ENCODE measurements around the gene ZBTB7A. TPM values are rescaled to one million over a fixed set of nuclear protein-coding genes. Genes with fewer than 3 reads are reported as not detected.

ZBTB7A gene
- total RNA-seq, 1 donor from 2014 or later, result 30.0 TPM

DNA sequence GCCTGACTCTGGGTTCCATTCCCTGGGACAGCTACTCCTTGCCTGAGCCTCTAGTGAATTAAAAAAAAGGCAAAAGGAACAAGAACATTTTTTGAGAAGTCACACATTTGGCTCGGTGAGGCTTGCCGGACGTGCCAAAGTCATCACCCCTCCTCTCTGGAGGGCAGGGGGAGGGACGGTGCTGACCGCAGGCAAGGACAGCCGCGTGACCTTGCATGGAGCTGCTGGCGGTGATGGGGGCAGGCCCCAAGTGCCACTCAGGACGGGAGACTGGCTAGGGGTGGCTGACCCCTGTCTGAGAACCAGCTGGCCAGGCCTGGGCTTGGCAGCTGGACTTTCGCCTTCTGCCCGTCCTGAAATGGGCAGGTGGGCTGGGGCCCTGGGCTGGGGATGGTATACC is 30.8 kb upstream of the ZBTB7A start:
- H3K36me3 Mint-ChIP-seq (ENCODE audit: unreplicated experiment), result peaks cover 17% of the 10 kb centered on the region

DNA sequence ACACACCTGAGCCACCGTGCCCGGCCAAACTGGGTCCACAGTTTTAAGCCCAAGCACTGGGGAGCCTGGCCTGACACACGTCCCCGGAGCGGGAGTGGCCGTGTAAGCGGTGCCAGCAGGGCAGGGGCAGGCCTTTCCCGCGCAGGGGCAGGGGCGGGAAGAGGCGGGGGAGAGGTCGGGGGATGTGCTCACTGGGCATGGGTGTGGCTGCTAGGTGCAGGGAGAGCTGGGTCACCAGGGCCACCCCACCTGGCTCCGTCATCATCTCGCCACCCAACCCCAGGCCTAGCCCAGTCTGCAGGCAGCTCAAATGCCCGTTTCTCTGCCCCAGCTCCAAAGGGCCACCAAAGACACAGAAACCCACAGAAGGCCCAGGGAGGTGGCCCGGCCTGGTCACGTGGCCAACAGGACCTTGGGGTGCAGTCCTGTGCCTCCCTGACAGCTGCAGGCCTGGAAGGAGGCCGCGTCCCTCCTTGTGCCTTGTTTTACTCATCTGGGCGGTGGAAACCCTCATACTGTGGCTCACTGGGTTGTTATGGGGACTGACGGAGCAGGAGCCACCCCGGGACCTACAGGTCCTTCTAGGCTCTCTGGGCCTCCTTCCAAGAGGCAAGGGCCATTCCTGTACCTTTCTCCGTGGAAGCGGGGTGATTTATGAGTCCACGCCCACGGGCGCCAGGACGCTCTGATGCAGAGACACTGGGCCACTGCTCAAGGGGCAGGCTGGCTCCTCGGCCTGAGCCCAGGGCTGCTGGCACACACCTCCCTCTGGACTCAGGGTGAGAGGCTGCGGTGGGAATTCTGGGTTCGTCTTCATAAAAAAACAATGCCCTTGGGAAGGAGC is 29.6 kb upstream of the ZBTB7A start:
- H3K4me1 Mint-ChIP-seq (ENCODE audit: unreplicated experiment), result no peaks in the 10 kb centered on the region
- peak; percentile 78 for DNase-seq (ENCODE audit: extremely low spot score, unreplicated experiment)

More for the DNA sequence above, 30.8 kb upstream of the ZBTB7A start:
- TF ChIP-seq, protein P1, sequence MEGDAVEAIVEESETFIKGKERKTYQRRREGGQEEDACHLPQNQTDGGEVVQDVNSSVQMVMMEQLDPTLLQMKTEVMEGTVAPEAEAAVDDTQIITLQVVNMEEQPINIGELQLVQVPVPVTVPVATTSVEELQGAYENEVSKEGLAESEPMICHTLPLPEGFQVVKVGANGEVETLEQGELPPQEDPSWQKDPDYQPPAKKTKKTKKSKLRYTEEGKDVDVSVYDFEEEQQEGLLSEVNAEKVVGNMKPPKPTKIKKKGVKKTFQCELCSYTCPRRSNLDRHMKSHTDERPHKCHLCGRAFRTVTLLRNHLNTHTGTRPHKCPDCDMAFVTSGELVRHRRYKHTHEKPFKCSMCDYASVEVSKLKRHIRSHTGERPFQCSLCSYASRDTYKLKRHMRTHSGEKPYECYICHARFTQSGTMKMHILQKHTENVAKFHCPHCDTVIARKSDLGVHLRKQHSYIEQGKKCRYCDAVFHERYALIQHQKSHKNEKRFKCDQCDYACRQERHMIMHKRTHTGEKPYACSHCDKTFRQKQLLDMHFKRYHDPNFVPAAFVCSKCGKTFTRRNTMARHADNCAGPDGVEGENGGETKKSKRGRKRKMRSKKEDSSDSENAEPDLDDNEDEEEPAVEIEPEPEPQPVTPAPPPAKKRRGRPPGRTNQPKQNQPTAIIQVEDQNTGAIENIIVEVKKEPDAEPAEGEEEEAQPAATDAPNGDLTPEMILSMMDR (IDR thresholded peaks at IDR 0.05), result no peak
- Mint-ChIP-seq H3K9me3 (ENCODE audit: unreplicated experiment) (no peaks in the 10 kb centered on the region), H3K27ac (ENCODE audit: unreplicated experiment) (no peak overlapping the region), H3K4me1 (ENCODE audit: unreplicated experiment) (no peaks in the 10 kb centered on the region), H3K27me3 (ENCODE audit: unreplicated experiment) (no peaks in the 10 kb centered on the region), H3K4me3 (ENCODE audit: unreplicated experiment) (no peak overlapping the region)
- DNase-seq (ENCODE audit: extremely low spot score, unreplicated experiment), result no peak

DNA sequence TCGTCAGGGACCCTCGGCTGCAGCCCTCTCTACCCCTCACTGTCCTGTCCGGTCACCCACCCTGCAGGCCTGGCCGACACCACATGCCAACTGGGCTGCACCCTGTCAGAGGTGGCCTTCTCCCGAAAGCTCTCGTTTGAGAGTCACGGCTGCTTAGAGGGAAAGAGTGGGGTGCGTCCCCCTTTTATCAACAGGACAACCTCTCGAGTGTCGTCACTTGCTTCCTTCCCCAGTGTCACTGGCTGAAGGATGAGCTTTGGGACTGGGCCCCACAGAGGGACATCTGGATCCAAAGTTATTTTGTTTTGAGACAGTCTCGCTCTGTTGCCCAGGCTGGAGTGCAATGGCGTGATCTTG is 28.8 kb upstream of the ZBTB7A start:
- Mint-ChIP-seq H3K9me3 (ENCODE audit: unreplicated experiment) (no peaks in the 10 kb centered on the region), H3K4me1 (ENCODE audit: unreplicated experiment) (no peaks in the 10 kb centered on the region), H3K27ac (ENCODE audit: unreplicated experiment) (no peak overlapping the region), H3K4me3 (ENCODE audit: unreplicated experiment) (no peak overlapping the region), H3K36me3 (ENCODE audit: unreplicated experiment) (peaks cover 17% of the 10 kb centered on the region), H3K27me3 (ENCODE audit: unreplicated experiment) (no peaks in the 10 kb centered on the region)
- TF ChIP-seq, protein P1 (IDR thresholded peaks at IDR 0.05), result no peak
- DNase-seq (ENCODE audit: extremely low spot score, unreplicated experiment), result peak; percentile 77

More for the DNA sequence above, 29.6 kb upstream of the ZBTB7A start:
- no peaks in the 10 kb centered on the region for H3K9me3 Mint-ChIP-seq (ENCODE audit: unreplicated experiment)
- no peaks in the 10 kb centered on the region for H3K27me3 Mint-ChIP-seq (ENCODE audit: unreplicated experiment)
- peaks cover 17% of the 10 kb centered on the region for H3K36me3 Mint-ChIP-seq (ENCODE audit: unreplicated experiment)
- TF ChIP-seq, protein P1 (IDR thresholded peaks at IDR 0.05), result no peak
- no peak overlapping the region for H3K27ac Mint-ChIP-seq (ENCODE audit: unreplicated experiment)
- H3K4me3 Mint-ChIP-seq (ENCODE audit: unreplicated experiment), result no peak overlapping the region

DNA sequence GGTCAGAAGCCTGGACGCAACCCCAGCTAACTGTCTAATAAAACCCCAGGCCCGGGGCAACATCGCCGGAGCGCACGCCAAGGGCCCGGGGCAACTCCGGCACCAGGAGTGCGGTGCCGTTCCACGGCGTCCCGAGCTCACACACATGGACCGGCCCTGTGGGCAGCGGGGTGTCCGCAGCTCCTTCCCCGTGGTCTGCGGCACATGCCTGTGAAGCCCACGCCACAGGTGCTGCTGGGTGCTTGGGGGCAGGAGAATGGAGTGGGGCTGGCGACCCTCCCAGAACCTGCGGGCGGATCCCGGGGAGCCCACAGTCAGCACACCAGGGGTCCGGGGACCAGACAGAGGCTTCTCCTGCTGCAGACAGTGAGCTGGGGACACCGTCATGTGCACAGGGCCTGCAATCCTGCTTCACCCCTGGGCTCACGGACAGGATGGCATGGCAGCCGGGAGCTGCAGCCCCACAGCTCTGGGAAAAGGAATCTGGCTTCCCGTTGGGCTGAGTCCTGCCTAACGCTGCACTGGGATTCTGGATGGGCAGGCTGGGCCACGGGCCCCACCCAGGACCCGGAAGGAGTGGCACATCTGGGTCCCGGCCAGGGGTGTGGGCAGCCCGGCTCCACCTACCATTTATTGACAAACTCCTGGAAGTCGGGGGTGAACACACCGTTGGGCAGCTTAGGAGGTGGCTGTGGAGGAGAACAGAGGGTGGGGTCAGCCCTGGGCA is 28.2 kb upstream of the ZBTB7A start:
- H3K4me1 Mint-ChIP-seq (ENCODE audit: unreplicated experiment), result no peaks in the 10 kb centered on the region
- no peak overlapping the region for H3K27ac Mint-ChIP-seq (ENCODE audit: unreplicated experiment)
- TF ChIP-seq, protein P1 (IDR thresholded peaks at IDR 0.05), result no peak
- H3K36me3 Mint-ChIP-seq (ENCODE audit: unreplicated experiment), result peaks cover 17% of the 10 kb centered on the region
- no peaks in the 10 kb centered on the region for H3K9me3 Mint-ChIP-seq (ENCODE audit: unreplicated experiment)
- no peaks in the 10 kb centered on the region for H3K27me3 Mint-ChIP-seq (ENCODE audit: unreplicated experiment)
- H3K4me3 Mint-ChIP-seq (ENCODE audit: unreplicated experiment), result no peak overlapping the region
- peak; percentile 83 for DNase-seq (ENCODE audit: extremely low spot score, unreplicated experiment)

DNA sequence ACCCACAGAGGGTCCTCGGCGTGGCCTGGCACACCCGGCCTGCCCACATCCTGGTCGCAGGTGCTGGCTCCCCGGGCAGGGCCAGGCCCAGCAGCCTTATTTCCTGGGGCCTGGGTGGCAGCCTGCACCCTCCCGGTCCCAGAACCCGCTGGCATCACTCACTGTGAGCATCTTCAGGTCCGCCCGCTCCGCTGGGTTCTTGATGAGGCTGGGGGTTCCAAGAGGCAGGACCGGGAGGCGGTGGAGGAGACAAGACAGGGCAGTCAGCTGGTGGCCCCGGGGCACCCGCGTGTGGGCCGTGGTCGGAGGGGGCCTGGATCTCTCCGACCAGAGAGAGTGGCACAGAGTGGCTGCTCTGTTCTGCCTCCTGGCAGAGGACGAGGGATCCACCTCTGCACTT is 27.6 kb upstream of the ZBTB7A start:
- TF ChIP-seq, protein P1 (IDR thresholded peaks at IDR 0.05), result no peak
- Mint-ChIP-seq H3K27me3 (ENCODE audit: unreplicated experiment) (no peaks in the 10 kb centered on the region), H3K9me3 (ENCODE audit: unreplicated experiment) (no peaks in the 10 kb centered on the region), H3K27ac (ENCODE audit: unreplicated experiment) (no peak overlapping the region), H3K4me1 (ENCODE audit: unreplicated experiment) (no peaks in the 10 kb centered on the region), H3K4me3 (ENCODE audit: unreplicated experiment) (no peak overlapping the region), H3K36me3 (ENCODE audit: unreplicated experiment) (peaks cover 14% of the 10 kb centered on the region)
- peak; percentile 85 for DNase-seq (ENCODE audit: extremely low spot score, unreplicated experiment)
